HEK293 (cell line): ENCODE measurements around the gene ALOX5.
A peak's percentile ranks its signal among the peaks of the same experiment; 100 is the strongest.

Experiments
- CTCF ChIA-PET: fragments of 350-600 bp; formaldehyde crosslinking; extraction: SDS; loops from one replicate; lab custom pipeline; 2021; ENCODE audit warnings: antibody characterized with exemption; lab: Yijun Ruan, JAX
- POLR2A ChIA-PET: fragments of 300-600 bp; formaldehyde crosslinking; extraction: SDS; loops from one replicate; lab custom pipeline; 2020; ENCODE audit warnings: antibody characterized with exemption, inconsistent platforms; lab: Yijun Ruan, JAX
- H3K27ac ChIP-seq: fragments of 200-500 bp; sonication (Bioruptor generic); 2 replicates; pipeline ENCODE4 v1.5.1; 2014; ENCODE audit warnings: low read depth, low read length, control low read depth, inconsistent platforms; ENCODE audit errors: extremely low read depth
- H3K36me3 ChIP-seq, 2 experiments: fragments of 200-500 bp in 1 of 2; sonication (Bioruptor generic) in 1 of 2; 1 replicate in 1 of 2; 2 replicates in 1 of 2; pipeline ENCODE4 v1.5.1; 2014 to 2017; ENCODE audit warnings: inconsistent platforms in 2 of 2, low read length in 2 of 2; ENCODE audit not compliant: control insufficient read depth in 2 of 2, insufficient read depth in 1 of 2
- H3K4me1 ChIP-seq: fragments of 200-500 bp; sonication (Bioruptor generic); 2 replicates; pipeline ENCODE4 v1.5.1; 2014; ENCODE audit warnings: mild to moderate bottlenecking, low read length, inconsistent platforms; ENCODE audit not compliant: control insufficient read depth, insufficient read depth
- H3K4me3 ChIP-seq: 2 replicates; pipeline ENCODE4 v1.5.1; 2011; ENCODE audit warnings: low read depth, mild to moderate bottlenecking, control low read depth, low read length, moderate library complexity
- H3K9me3 ChIP-seq: fragments of 200-500 bp; sonication (Bioruptor generic); 2 replicates; pipeline ENCODE4 v1.5.1; 2014; ENCODE audit warnings: low read depth, low read length, inconsistent platforms; ENCODE audit not compliant: control insufficient read depth, insufficient read depth
- ELK4 ChIP-seq: IDR thresholded peaks from 2 replicates; pipeline ENCODE4 v1.6.1; 2011; ENCODE audit warnings: mild to moderate bottlenecking, low read depth, low read length, borderline replicate concordance
- HOXC10 ChIP-seq: sonication (generic); formaldehyde crosslinking; IDR thresholded peaks from 2 replicates; pipeline ENCODE4 v1.8.1; 2023; ENCODE audit warnings: mild to moderate bottlenecking, missing genetic modification reagents
- KLF7 ChIP-seq: fragments of 450-650 bp; formaldehyde crosslinking; IDR thresholded peaks from 2 replicates; pipeline ENCODE4 v1.5.1; 2016; ENCODE audit warnings: missing biosample characterization, missing genetic modification characterization, borderline replicate concordance
- PATZ1 ChIP-seq: fragments of 450-650 bp; formaldehyde crosslinking; IDR thresholded peaks from 2 replicates; pipeline ENCODE4 v1.5.1; 2016; ENCODE audit warnings: missing biosample characterization, missing genetic modification characterization
- SETDB1 ChIP-seq: IDR thresholded peaks from one replicate; pipeline ENCODE4 v1.6.1; 2017; ENCODE audit warnings: mild to moderate bottlenecking, low read length, moderate library complexity, mixed read lengths; ENCODE audit not compliant: insufficient read length
- WT1 ChIP-seq: fragments of 450-650 bp; formaldehyde crosslinking; IDR thresholded peaks from 2 replicates; pipeline ENCODE4 v1.5.1; 2016; ENCODE audit warnings: missing biosample characterization, missing genetic modification characterization
- YY1 ChIP-seq: fragments of 450-650 bp; formaldehyde crosslinking; IDR thresholded peaks from 2 replicates; pipeline ENCODE4 v1.5.1; 2018; ENCODE audit warnings: missing biosample characterization, missing genetic modification characterization
- ZBTB10 ChIP-seq: fragments of 450-650 bp; formaldehyde crosslinking; IDR thresholded peaks from 2 replicates; pipeline ENCODE4 v1.5.1; 2016; ENCODE audit warnings: missing biosample characterization, missing genetic modification characterization
- ZBTB6 ChIP-seq: fragments of 450-650 bp; formaldehyde crosslinking; IDR thresholded peaks from 2 replicates; pipeline ENCODE4 v1.5.1; 2017; ENCODE audit warnings: missing biosample characterization, missing genetic modification characterization
- ZFP69B ChIP-seq: fragments of 450-650 bp; formaldehyde crosslinking; IDR thresholded peaks from 2 replicates; pipeline ENCODE4 v1.5.1; 2016; ENCODE audit warnings: missing biosample characterization, missing genetic modification characterization
- ZNF132 ChIP-seq: fragments of 450-650 bp; formaldehyde crosslinking; IDR thresholded peaks from 2 replicates; pipeline ENCODE4 v1.5.1; 2017; ENCODE audit warnings: missing biosample characterization, missing genetic modification characterization, borderline replicate concordance
- ZNF221 ChIP-seq: fragments of 450-650 bp; formaldehyde crosslinking; IDR thresholded peaks from 2 replicates; pipeline ENCODE4 v1.5.1; 2017; ENCODE audit warnings: missing biosample characterization, missing genetic modification characterization, borderline replicate concordance
- ZNF24 ChIP-seq: fragments of 450-650 bp; formaldehyde crosslinking; IDR thresholded peaks from 2 replicates; pipeline ENCODE4 v1.5.1; 2016; ENCODE audit warnings: missing biosample characterization, missing genetic modification characterization
- ZNF248 ChIP-seq: fragments of 450-650 bp; formaldehyde crosslinking; IDR thresholded peaks from 2 replicates; pipeline ENCODE4 v1.5.1; 2017; ENCODE audit warnings: missing biosample characterization, missing genetic modification characterization
- ZNF510 ChIP-seq: fragments of 450-650 bp; formaldehyde crosslinking; IDR thresholded peaks from 2 replicates; pipeline ENCODE4 v1.5.1; 2018; ENCODE audit warnings: mild to moderate bottlenecking, missing genetic modification characterization, missing biosample characterization; ENCODE audit not compliant: insufficient replicate concordance
- ZNF521 ChIP-seq: fragments of 450-650 bp; formaldehyde crosslinking; IDR thresholded peaks from 2 replicates; pipeline ENCODE4 v1.5.1; 2017; ENCODE audit warnings: missing biosample characterization, mild to moderate bottlenecking, missing genetic modification characterization
- ZNF777 ChIP-seq: fragments of 450-650 bp; formaldehyde crosslinking; IDR thresholded peaks from 2 replicates; pipeline ENCODE4 v1.5.1; 2017; ENCODE audit warnings: missing biosample characterization, missing genetic modification characterization, borderline replicate concordance
- TF ChIP-seq, protein P1 (sequence below): fragments of 450-650 bp; formaldehyde crosslinking; IDR thresholded peaks from 2 replicates; pipeline ENCODE4 v1.5.1; 2016; ENCODE audit warnings: missing biosample characterization, missing genetic modification characterization
- TF ChIP-seq, protein P2 (sequence below): fragments of 450-650 bp; formaldehyde crosslinking; IDR thresholded peaks from 2 replicates; pipeline ENCODE4 v1.5.1; 2016; ENCODE audit warnings: missing biosample characterization, missing genetic modification characterization, low read depth

The ALOX5 gene

GRCh38 chr10:45442662-45443061 lies 68.6 kb downstream of the ALOX5 start:
- Histone ChIP-seq H3K4me3 (no peak overlapping the region), H3K27ac (no peak overlapping the region), H3K4me1 (no peaks in the 10 kb centered on the region), H3K36me3 (no peaks in the 10 kb centered on the region), H3K9me3 (no peaks in the 10 kb centered on the region)
- CTCF ChIA-PET, result interaction anchor here (0.6 kb wide), 1 partner anchor 9 kb away, joined by 3 read pairs; no protein-coding TSS in a partner anchor
- POLR2A ChIA-PET, result no interaction called here
- no peak for TF ChIP-seq ZNF221
- TF ChIP-seq, protein P1, sequence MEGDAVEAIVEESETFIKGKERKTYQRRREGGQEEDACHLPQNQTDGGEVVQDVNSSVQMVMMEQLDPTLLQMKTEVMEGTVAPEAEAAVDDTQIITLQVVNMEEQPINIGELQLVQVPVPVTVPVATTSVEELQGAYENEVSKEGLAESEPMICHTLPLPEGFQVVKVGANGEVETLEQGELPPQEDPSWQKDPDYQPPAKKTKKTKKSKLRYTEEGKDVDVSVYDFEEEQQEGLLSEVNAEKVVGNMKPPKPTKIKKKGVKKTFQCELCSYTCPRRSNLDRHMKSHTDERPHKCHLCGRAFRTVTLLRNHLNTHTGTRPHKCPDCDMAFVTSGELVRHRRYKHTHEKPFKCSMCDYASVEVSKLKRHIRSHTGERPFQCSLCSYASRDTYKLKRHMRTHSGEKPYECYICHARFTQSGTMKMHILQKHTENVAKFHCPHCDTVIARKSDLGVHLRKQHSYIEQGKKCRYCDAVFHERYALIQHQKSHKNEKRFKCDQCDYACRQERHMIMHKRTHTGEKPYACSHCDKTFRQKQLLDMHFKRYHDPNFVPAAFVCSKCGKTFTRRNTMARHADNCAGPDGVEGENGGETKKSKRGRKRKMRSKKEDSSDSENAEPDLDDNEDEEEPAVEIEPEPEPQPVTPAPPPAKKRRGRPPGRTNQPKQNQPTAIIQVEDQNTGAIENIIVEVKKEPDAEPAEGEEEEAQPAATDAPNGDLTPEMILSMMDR (tag by site-specific recombination), result peak; percentile 35; the same call in 1 of the 2 replicates

DNA sequence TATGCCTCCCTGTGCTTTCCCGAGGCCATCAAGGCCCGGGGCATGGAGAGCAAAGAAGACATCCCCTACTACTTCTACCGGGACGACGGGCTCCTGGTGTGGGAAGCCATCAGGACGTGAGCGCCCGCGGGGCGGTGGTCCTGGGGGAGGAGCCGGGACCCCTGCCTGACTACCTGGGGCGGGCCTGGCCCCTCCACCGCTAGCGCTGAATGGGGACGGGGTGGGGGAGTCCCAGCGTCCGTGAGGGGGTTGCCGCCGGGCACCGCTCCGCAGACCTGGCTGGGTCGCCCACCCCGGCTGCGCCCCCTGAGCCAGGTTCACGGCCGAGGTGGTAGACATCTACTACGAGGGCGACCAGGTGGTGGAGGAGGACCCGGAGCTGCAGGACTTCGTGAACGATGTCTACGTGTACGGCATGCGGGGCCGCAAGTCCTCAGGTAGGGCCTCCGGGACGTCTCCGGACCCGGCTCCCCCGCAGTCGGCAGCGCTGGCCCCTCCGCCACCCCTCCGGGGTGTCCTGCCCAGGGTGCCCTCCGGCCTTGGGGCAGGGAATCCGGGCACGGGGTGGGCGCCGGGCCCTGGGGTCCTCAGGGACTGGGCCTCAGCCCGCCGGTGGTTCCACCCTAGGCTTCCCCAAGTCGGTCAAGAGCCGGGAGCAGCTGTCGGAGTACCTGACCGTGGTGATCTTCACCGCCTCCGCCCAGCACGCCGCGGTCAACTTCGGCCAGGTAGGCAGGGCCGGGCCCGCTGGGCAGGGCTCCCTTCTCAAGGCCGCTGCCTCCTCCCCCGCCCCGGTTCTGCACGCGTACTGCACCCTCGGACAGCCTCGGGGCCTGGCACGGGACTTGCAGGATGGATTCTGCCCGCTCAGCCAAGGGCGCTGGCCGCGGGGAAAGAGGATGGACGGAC lies 69.3 kb downstream of the ALOX5 start:
- Histone ChIP-seq H3K4me3 (no peak overlapping the region), H3K27ac (no peak overlapping the region), H3K36me3 (no peaks in the 10 kb centered on the region), H3K4me1 (no peaks in the 10 kb centered on the region), H3K9me3 (no peaks in the 10 kb centered on the region)
- ChIA-PET CTCF (no interaction called here), POLR2A (no interaction called here)
- TF ChIP-seq KLF7 (no peak), ZNF521 (tag by site-specific recombination) (no peak), ZNF510 (tag by site-specific recombination) (no peak), ZNF777 (no peak), ZBTB10 (tag by site-specific recombination) (no peak), ZNF24 (tag by site-specific recombination) (no peak), SETDB1 (no peak), PATZ1 (tag by site-specific recombination) (no peak), ZNF132 (tag by site-specific recombination) (no peak), ELK4 (no peak), HOXC10 (CRISPR knock-in tag) (no peak), YY1 (tag by site-specific recombination) (no peak), ZBTB6 (no peak), ZNF248 (tag by site-specific recombination) (no peak), WT1 (tag by site-specific recombination) (no peak), ZFP69B (no peak)
- TF ChIP-seq, protein P2, sequence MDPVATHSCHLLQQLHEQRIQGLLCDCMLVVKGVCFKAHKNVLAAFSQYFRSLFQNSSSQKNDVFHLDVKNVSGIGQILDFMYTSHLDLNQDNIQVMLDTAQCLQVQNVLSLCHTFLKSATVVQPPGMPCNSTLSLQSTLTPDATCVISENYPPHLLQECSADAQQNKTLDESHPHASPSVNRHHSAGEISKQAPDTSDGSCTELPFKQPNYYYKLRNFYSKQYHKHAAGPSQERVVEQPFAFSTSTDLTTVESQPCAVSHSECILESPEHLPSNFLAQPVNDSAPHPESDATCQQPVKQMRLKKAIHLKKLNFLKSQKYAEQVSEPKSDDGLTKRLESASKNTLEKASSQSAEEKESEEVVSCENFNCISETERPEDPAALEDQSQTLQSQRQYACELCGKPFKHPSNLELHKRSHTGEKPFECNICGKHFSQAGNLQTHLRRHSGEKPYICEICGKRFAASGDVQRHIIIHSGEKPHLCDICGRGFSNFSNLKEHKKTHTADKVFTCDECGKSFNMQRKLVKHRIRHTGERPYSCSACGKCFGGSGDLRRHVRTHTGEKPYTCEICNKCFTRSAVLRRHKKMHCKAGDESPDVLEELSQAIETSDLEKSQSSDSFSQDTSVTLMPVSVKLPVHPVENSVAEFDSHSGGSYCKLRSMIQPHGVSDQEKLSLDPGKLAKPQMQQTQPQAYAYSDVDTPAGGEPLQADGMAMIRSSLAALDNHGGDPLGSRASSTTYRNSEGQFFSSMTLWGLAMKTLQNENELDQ (tag by site-specific recombination), result no peak
- TF ChIP-seq, all 188 proteins: peak for 0
